AG10803 (cell line): ENCODE measurements around the gene ANKRD29.

ENCODE experiments used
- DNase-seq: peaks from one replicate; pipeline ENCODE4 v3.0.0; 2010; ENCODE audit warnings: low read depth
- H3K4me3 ChIP-seq: 2 replicates; pipeline ENCODE4 v1.5.1; 2011; ENCODE audit warnings: mild to moderate bottlenecking, low read length, control low read depth
- CTCF ChIP-seq: conservative IDR thresholded peaks from 2 replicates; pipeline ENCODE4 v1.5.1; 2011; ENCODE audit warnings: mild to moderate bottlenecking, low read length, control low read depth, inconsistent platforms

Gene ANKRD29

GRCh38 chr18:23573626-23574431 is 88.9 kb downstream of the ANKRD29 start:
- DNase-seq: peak; percentile 49
- TF ChIP-seq CTCF: no peak
- H3K4me3 ChIP-seq: no peak overlapping the region

GRCh38 chr18:23573020-23573419 is 89.7 kb downstream of the ANKRD29 start:
- no peak for TF ChIP-seq CTCF
- DNase-seq: no peak
- no peak overlapping the region for H3K4me3 ChIP-seq

GRCh38 chr18:23572570-23572969 is 90.1 kb downstream of the ANKRD29 start:
- no peak for DNase-seq
- TF ChIP-seq CTCF: no peak
- H3K4me3 ChIP-seq: no peak overlapping the region

GRCh38 chr18:23572012-23572411 is 90.7 kb downstream of the ANKRD29 start:
- no peak for DNase-seq
- no peak for TF ChIP-seq CTCF
- H3K4me3 ChIP-seq: no peak overlapping the region

- no peak for DNase-seq
- no peak overlapping the region for H3K4me3 ChIP-seq
- no peak for TF ChIP-seq CTCF
These were observed 91.7 kb downstream of the ANKRD29 start for GRCh38 chr18:23570912-23571504.

- no peak for TF ChIP-seq CTCF
- DNase-seq: no peak
- H3K4me3 ChIP-seq: no peak overlapping the region
These were observed 93.2 kb downstream of the ANKRD29 start for GRCh38 chr18:23569299-23570063.
